ENCODE results near the gene HMGN5. TPM values are rescaled to one million over a fixed set of nuclear protein-coding genes. Genes with fewer than 3 reads are reported as not detected.

HMGN5 gene
- total and polyA plus RNA-seq, 2 of the 8 experiments (the other 6 are each of a cell fraction or from before 2014, with no cell fraction given), result 6.0 to 20.4 TPM

GRCh38 chrX:81201071-81201470, 642 bp downstream of the HMGN5 start:
- Histone ChIP-seq H3K9me3 (ENCODE audit: insufficient read depth in 2 of 2, low read depth in 1 of 2, low read length in 1 of 2) (no peaks in the 10 kb centered on the region), H2BK20ac (ENCODE audit: low read length) (no peak overlapping the region), H3K4me1 (replicated peaks in 1 of 4; ENCODE audit: control insufficient read depth in 3 of 4, insufficient read depth in 4 of 4, low read length in 3 of 4) (no peaks in the 10 kb centered on the region), H3K27ac (ENCODE audit: low read depth, low read length) (no peak overlapping the region), H3K36me3 (ENCODE audit: control insufficient read depth in 2 of 4, insufficient read depth in 4 of 4, low read length in 3 of 4) (no peaks in the 10 kb centered on the region), H2BK5ac (ENCODE audit: low read depth, low read length) (no peak overlapping the region), H2BK15ac (ENCODE audit: low read length) (no peak overlapping the region), H3K9ac (replicated peaks in 1 of 4; ENCODE audit: extremely low read depth in 1 of 4, low read depth in 3 of 4, low read length in 3 of 4) (peak overlapping the region in 1 of 4 experiments; percentile 78; a peak in 1 of 7 replicates), H3K14ac (ENCODE audit: insufficient read length) (no peak overlapping the region), H3K4ac (replicated peaks; ENCODE audit: insufficient read length, low read depth, low read length) (no peak overlapping the region), H2BK120ac (replicated peaks; ENCODE audit: low read depth, low read length) (no peak overlapping the region), H3K4me2 (ENCODE audit: insufficient read depth in 1 of 2, low read depth in 2 of 2, low read length in 2 of 2) (peak overlapping the region; percentile 69 to 77; a peak in 3 of 4 replicates), H4K5ac (ENCODE audit: insufficient read length, low read depth, low read length) (no peak overlapping the region), H3K4me3 (ENCODE audit: extremely low read depth in 1 of 4, insufficient read depth in 2 of 4, low read depth in 3 of 4, low read length in 4 of 4) (peak overlapping the region in 3 of 4 experiments; percentile 81 to 95 (median 94); a peak in 4 of 8 replicates), H2BK12ac (ENCODE audit: low read depth, low read length) (no peak overlapping the region), H4K20me1 (replicated peaks in 1 of 2; ENCODE audit: control insufficient read depth in 1 of 2, insufficient read depth in 2 of 2, low read length in 2 of 2) (no peaks in the 10 kb centered on the region), H3K18ac (ENCODE audit: extremely low read depth, low read length) (no peak overlapping the region), H3K27me3 (replicated peaks in 1 of 4; ENCODE audit: control insufficient read depth in 3 of 4, extremely low read depth in 1 of 4, insufficient read depth in 3 of 4, low read length in 3 of 4) (no peaks in the 10 kb centered on the region), H3K56ac (replicated peaks; ENCODE audit: insufficient read length, low read depth, low read length) (no peak overlapping the region), H3K23me2 (ENCODE audit: low read depth, low read length) (peaks cover 3% of the 10 kb centered on the region; the same call in 1 of the 2 replicates), H4K8ac (ENCODE audit: extremely low read depth, insufficient read depth, low read length) (no peak overlapping the region), H3K79me1 (ENCODE audit: low read depth, low read length) (no peaks in the 10 kb centered on the region), H4K91ac (replicated peaks; ENCODE audit: insufficient read length, low read length) (no peak overlapping the region), H3K79me2 (ENCODE audit: control insufficient read depth in 1 of 2, insufficient read depth in 2 of 2, low read length in 2 of 2) (peaks cover 0 to 37% of the 10 kb centered on the region in 2 experiments; a peak in 2 of 4 replicates), H3K23ac (ENCODE audit: insufficient read length) (no peak overlapping the region), H2AFZ (ENCODE audit: low read length) (peak overlapping the region; percentile 96; the same call in 1 of the 2 replicates), H2AK5ac (ENCODE audit: low read depth, low read length) (no peak overlapping the region)
- 80% methylated on average over 1 of the region's 1 CpG; no CpG with 5 or more reads in 1 of the 2 experiments for WGBS, 2 experiments (ENCODE audit: extremely low coverage in 1 of 2, insufficient coverage in 1 of 2, insufficient read length in 1 of 2, insufficient replicate concordance in 2 of 2, low coverage in 1 of 2, low lambda C conversion rate in 2 of 2, missing lambda C conversion rate in 1 of 2)
- CTCF ChIA-PET (ENCODE audit: partially characterized antibody), result interaction anchor here (1.0 to 1.3 kb wide), 3 partner anchors 30 to 175 kb away, joined by 3 to 6 read pairs (median 3); no protein-coding TSS in a partner anchor
- TF ChIP-seq NRF1 (IDR thresholded peaks at IDR 0.05; ENCODE audit: low read depth, low read length) (no peak), CREB1 (IDR thresholded peaks at IDR 0.05) (no peak), TCF12 (IDR thresholded peaks at IDR 0.05; ENCODE audit: low read depth, low read length) (no peak)
- DNase-seq (ENCODE audit: low read depth in 1 of 2, low spot score in 2 of 2) (no peak), FAIRE-seq (no peak)
- POLR2A ChIA-PET (ENCODE audit: partially characterized antibody), result interaction anchor here (1.1 to 1.9 kb wide), 2 partner anchors 12 to 80 kb away, joined by 3 to 4 read pairs; no protein-coding TSS in a partner anchor

Measured in H1 (cell line).